Right lobe of liver (tissue), 6 donors: ENCODE data around the gene HECA. TPM values are rescaled to one million over a fixed set of nuclear protein-coding genes. Genes with fewer than 3 reads are reported as not detected.
"Not testable (repeated sequence)": the region's sequence is repeated elsewhere in the genome, so short reads cannot be mapped to it uniquely, and the experiment has no call there.

ENCODE experiments used
- ATAC-seq, 4 donors: fragments of 200-7000 bp; cut with Tn5 transposase; one replicate each; pipeline ENCODE4 v1.9.1; 2020; ENCODE audit warnings: mild to moderate bottlenecking in 4 of 4, moderate library complexity in 4 of 4
- DNase-seq, 3 donors: peaks; one replicate each; pipeline ENCODE4 v3.0.0-alpha.2; 2020
- H3K27ac ChIP-seq, 3 donors: fragments of 200-600 bp; one replicate each; pipeline ENCODE4 v1.8.0; 2022
- H3K27me3 ChIP-seq, 2 donors: fragments of 200-600 bp; one replicate each; pipeline ENCODE4 v1.8.0; 2022
- H3K36me3 ChIP-seq, 4 donors: fragments of 200-600 bp; sonication (generic) in 1 of 4; one replicate each; pipeline versions ENCODE4 v1.5.1 to v1.8.0; 2017 to 2022; ENCODE audit warnings: control low read depth in 1 of 4
- H3K4me1 ChIP-seq, 4 donors: fragments of 200-600 bp; sonication (generic) in 1 of 4; one replicate each; pipeline versions ENCODE4 v1.5.1 to v1.8.0; 2017 to 2022; ENCODE audit warnings: control low read depth in 1 of 4
- H3K4me3 ChIP-seq, 3 donors: fragments of 200-600 bp; one replicate each; pipeline ENCODE4 v1.8.0; 2022
- H3K9me3 ChIP-seq, 4 donors: fragments of 200-600 bp; sonication (generic) in 1 of 4; one replicate each; pipeline versions ENCODE4 v1.5.1 to v1.8.0; 2017 to 2022; ENCODE audit warnings: control low read depth in 1 of 4
- POLR2A ChIP-seq: fragments of 450-650 bp; IDR thresholded peaks from one replicate; pipeline ENCODE4 v1.6.1; 2017; ENCODE audit warnings: antibody characterized with exemption, mild to moderate bottlenecking
- WGBS: methylation state at CpG from one replicate; pipeline ENCODE4 v1.1.6; 2018; ENCODE audit warnings: low coverage, low lambda C conversion rate; ENCODE audit not compliant: insufficient coverage; ENCODE audit errors: missing lambda C conversion rate; 5-methylcytosine and 5-hydroxymethylcytosine counted together
- intact Hi-C, 2 donors: fragments of 100-400 bp; cut with DNase I; formaldehyde crosslinking; loops; one replicate each; pipeline versions ENCODE4 v1.11.2 to v1.14.1; 2022
- total RNA-seq, 6 experiments: library from RNA; depleted of rRNA in 2 of 6; stranded (reverse); fragments of >200 nt in 2 of 6; fragmentation: NEBNext Ultra II Directional in 3 of 6; extraction: Animal tissue kit (Norgen Biotek cat#: 25700) in 3 of 6; gene quantifications; one replicate each; pipeline versions ENCODE4 v1.1.0 to v1.2.4, GENCODE V29; 2016 to 2023
- TF ChIP-seq, protein P1 (sequence below), 4 donors: fragments of 200-600 bp in 3 of 4; fragments of 450-650 bp in 1 of 4; IDR thresholded peaks; one replicate each; pipeline versions ENCODE4 v1.5.1 to v1.8.0; 2016 to 2022; ENCODE audit warnings: antibody characterized with exemption in 4 of 4, mild to moderate bottlenecking in 2 of 4
- donor health status: DM: no; HTN: yes; CAD: no.
- donor health status: DM: no; HTN: no; CAD: no.
- donor health status: DM: no; HTN: no; CAD: no.
- donor health status: DM: no; HTN: yes; CAD: no.
- donor health status: DM: no; HTN: yes; CAD: no.

HECA gene
- total RNA-seq, 6 experiments from 2014 or later, result 6.8 to 12.2 (median 11.0) TPM

DNA sequence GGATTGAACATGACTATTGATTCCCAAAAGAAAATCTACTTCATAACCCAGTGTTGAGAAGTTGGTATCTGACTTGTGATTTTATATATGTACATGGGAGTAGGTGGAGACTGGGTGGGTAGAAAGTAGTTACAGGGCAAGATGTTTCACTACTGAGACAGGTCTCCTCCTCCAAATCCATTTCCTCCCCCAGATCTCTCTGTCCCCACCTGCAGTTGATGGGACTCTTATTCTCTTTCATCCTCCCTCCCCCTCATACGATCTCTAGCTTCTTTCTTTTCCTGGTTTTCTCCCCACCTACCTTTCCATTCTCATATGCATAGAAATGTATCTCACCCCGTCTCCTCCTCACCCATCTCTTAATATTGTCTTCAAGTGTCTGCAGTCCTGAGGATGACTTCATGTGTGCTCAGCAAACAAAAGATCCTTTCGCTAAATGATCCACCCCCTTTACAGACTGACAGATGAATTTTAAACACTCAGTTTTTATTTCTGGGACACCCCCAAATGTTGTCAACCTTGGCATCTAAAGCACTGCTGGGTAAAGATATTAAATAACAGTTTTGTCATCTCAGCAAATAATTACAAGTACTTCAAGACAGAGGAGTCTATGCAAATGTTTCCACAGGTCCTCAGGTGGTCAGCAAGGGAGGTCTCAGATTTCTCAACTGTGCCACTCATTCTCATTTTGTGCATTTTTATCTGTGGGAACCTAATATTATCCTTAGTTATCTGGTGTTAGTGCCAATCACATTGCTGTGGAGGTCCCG is 18.7 kb upstream of the HECA start:
- no peaks in the 10 kb centered on the region for H3K9me3 ChIP-seq
- 49% methylated on average over 4 of the region's 4 CpGs for WGBS
- no peak for ATAC-seq
- no peak for DNase-seq
- H3K27ac ChIP-seq, result no peak overlapping the region
- intact Hi-C loops, result no loop called here
- H3K4me3 ChIP-seq, result no peak overlapping the region
- H3K4me1 ChIP-seq, result no peaks in the 10 kb centered on the region
- TF ChIP-seq, protein P1, sequence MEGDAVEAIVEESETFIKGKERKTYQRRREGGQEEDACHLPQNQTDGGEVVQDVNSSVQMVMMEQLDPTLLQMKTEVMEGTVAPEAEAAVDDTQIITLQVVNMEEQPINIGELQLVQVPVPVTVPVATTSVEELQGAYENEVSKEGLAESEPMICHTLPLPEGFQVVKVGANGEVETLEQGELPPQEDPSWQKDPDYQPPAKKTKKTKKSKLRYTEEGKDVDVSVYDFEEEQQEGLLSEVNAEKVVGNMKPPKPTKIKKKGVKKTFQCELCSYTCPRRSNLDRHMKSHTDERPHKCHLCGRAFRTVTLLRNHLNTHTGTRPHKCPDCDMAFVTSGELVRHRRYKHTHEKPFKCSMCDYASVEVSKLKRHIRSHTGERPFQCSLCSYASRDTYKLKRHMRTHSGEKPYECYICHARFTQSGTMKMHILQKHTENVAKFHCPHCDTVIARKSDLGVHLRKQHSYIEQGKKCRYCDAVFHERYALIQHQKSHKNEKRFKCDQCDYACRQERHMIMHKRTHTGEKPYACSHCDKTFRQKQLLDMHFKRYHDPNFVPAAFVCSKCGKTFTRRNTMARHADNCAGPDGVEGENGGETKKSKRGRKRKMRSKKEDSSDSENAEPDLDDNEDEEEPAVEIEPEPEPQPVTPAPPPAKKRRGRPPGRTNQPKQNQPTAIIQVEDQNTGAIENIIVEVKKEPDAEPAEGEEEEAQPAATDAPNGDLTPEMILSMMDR (IDR thresholded peaks at IDR 0.05), result no peak
- no peak for TF ChIP-seq POLR2A
- no peaks in the 10 kb centered on the region for H3K36me3 ChIP-seq
- no peaks in the 10 kb centered on the region for H3K27me3 ChIP-seq

DNA sequence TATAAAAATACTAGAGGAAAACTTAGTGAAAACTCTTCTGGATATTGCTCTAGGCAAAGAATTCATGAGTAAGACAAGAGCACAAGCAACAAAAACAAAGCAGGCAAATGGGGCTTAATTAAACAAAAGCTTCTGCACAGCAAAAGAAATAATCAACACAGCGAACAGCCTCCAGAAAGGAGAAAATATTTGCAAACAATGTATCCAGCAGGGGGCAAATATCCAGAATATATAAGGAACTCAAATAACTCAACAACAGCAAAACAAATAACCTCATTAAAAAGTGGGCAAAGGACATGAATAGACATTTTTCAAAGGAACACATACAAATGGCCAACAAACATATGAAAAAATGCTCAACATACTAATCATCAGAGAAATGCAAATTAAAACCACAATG is 17.1 kb upstream of the HECA start:
- Histone ChIP-seq H3K9me3 (no peaks in the 10 kb centered on the region), H3K36me3 (no peaks in the 10 kb centered on the region), H3K4me1 (no peaks in the 10 kb centered on the region), H3K27ac (no peak overlapping the region), H3K4me3 (no peak overlapping the region), H3K27me3 (no peaks in the 10 kb centered on the region)
- TF ChIP-seq, protein P1 (IDR thresholded peaks at IDR 0.05), result peak in 2 of 4 donors; percentile 10 to 11
- no peak for TF ChIP-seq POLR2A
- DNase-seq (no peak), ATAC-seq (no peak)
- 80% methylated on average over 1 of the region's 1 CpG for WGBS
- intact Hi-C loops, result no loop called here

DNA sequence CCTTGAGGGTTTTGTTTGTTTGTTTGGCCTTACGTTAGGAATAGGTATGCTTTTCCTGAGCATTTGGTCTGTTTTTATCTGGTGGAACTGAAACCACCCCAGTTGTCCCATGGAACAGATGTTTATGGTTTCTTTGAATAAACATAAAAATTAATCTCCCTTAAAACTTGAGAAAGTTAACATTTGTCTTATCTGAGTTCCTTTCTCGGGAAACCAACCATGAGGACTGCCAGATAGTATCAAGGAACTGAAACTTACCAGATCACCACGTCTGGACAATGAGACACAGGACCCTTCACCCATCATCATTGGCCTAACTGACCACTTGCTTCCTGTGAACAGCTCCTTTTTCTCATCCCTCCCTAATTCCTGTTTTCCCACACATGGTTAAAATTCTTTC is 15.3 kb upstream of the HECA start:
- H3K9me3 ChIP-seq, result no peaks in the 10 kb centered on the region
- no peak for DNase-seq
- H3K27ac ChIP-seq, result no peak overlapping the region
- TF ChIP-seq, protein P1 (IDR thresholded peaks at IDR 0.05), result no peak
- no peak for TF ChIP-seq POLR2A
- 40% methylated on average over 3 of the region's 3 CpGs for WGBS
- no peak overlapping the region for H3K4me3 ChIP-seq
- no peak for ATAC-seq
- no peaks in the 10 kb centered on the region for H3K36me3 ChIP-seq
- no peaks in the 10 kb centered on the region for H3K4me1 ChIP-seq
- no peaks in the 10 kb centered on the region for H3K27me3 ChIP-seq
- intact Hi-C loops, result no loop called here

DNA sequence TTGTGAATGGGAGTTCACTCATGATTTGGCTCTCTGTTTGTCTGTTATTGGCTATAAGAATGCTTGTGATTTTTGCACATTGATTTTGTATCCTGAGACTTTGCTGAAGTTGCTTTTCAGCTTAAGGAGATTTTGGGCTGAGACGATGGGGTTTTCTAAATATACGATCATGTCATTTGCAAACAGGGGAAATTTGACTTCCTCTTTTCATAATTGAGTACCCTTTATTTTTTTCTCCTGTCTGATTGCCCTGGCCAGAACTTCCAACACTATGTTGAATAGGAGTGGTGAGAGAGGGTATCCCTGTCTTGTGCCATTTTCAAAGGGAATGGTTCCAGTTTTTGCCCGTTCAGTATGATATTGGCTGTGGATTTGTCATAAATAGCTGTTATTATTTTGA is 12.1 kb upstream of the HECA start:
- H3K4me1 ChIP-seq, DNase-seq, H3K9me3 ChIP-seq, H3K4me3 ChIP-seq, H3K27me3 ChIP-seq, H3K27ac ChIP-seq, H3K36me3 ChIP-seq, intact Hi-C loops, ATAC-seq: not testable (repeated sequence)
- 44% methylated on average over 3 of the region's 3 CpGs for whole genome bisulfite sequencing

DNA sequence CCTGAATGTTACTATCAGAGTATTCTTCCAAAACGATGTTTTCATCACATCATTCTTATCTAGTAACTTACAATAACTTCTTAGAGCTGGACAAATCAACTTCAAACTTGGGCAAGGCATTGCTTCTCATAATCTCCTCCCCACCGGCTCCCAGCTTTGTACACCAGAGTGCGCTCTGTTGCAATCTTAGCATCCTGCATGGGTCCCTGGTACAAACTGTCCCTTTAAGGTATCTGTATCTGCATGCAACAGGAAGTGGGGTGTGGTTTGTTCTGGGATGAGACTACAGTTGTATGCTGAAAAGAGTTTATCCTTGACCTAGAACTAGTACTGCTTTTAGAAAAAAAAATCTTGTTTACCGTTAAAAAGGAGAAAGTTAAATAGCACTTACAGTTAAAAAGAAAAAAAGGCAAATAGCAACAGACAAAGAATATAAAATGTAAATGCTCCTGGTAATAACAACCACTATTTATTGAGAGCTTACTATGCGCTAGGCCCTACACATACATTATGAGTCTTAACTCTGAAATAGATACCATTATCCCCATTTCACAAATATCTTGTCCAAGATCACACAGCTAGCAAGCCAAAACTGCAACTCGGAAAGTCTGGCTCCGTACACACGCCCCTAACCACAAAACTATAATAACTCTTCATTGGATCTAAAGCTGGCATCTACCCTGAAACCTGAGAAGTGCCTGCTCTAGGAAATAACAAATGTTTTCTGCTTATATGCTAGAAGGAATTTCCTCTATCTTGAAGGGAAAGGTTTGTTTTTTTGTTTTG is 9.8 kb upstream of the HECA start:
- ATAC-seq (peak; percentile 96 to 100 (median 99)), DNase-seq (peak; percentile 43 to 68 (median 64))
- H3K27me3 ChIP-seq, result no peaks in the 10 kb centered on the region
- H3K27ac ChIP-seq, result no peak overlapping the region
- 36% methylated on average over 8 of the region's 8 CpGs for WGBS
- TF ChIP-seq POLR2A, result no peak
- TF ChIP-seq, protein P1 (IDR thresholded peaks at IDR 0.05), result peak; percentile 44 to 52 (median 46)
- intact Hi-C loops, result no loop called here
- H3K4me3 ChIP-seq, result no peak overlapping the region
- H3K4me1 ChIP-seq, result no peaks in the 10 kb centered on the region
- no peaks in the 10 kb centered on the region for H3K36me3 ChIP-seq
- no peaks in the 10 kb centered on the region for H3K9me3 ChIP-seq
